Tibial nerve (tissue), 4 donors: Measurements from ENCODE around the gene RBP7. TPM values are rescaled to one million over a fixed set of nuclear protein-coding genes. Genes with fewer than 3 reads are reported as not detected.

Source experiments
- DNase-seq, 2 donors: peaks; one replicate each; pipeline ENCODE4 v3.0.0-alpha.2; 2019; ENCODE audit warnings: low spot score in 2 of 2
- H3K27ac ChIP-seq, 4 donors: fragments of 200-600 bp; sonication (generic) in 3 of 4; one replicate each; pipeline ENCODE4 v1.5.1; 2017 to 2019; ENCODE audit warnings: mild to moderate bottlenecking in 1 of 4
- H3K27me3 ChIP-seq, 2 donors: fragments of 200-600 bp; sonication (generic) in 1 of 2; one replicate each; pipeline versions ENCODE4 v1.5.1 to v1.6.0; 2017 to 2019
- H3K36me3 ChIP-seq, 3 donors: fragments of 200-600 bp; sonication (generic); one replicate each; pipeline ENCODE4 v1.5.1; 2018 to 2019
- H3K4me1 ChIP-seq, 4 donors: fragments of 200-600 bp; sonication (generic) in 3 of 4; one replicate each; pipeline ENCODE4 v1.5.1; 2017 to 2019
- H3K4me3 ChIP-seq, 4 donors: fragments of 200-600 bp; sonication (generic) in 3 of 4; one replicate each; pipeline ENCODE4 v1.5.1; 2017 to 2019; ENCODE audit warnings: mild to moderate bottlenecking in 1 of 4, moderate library complexity in 1 of 4
- H3K9me3 ChIP-seq, 4 donors: fragments of 200-600 bp; sonication (generic) in 3 of 4; one replicate each; pipeline ENCODE4 v1.5.1; 2017 to 2019
- EP300 ChIP-seq, 2 donors: sonication (generic); formaldehyde crosslinking; IDR thresholded peaks; one replicate each; pipeline ENCODE4 v1.6.1; 2017; ENCODE audit warnings: antibody characterized with exemption in 2 of 2, mild to moderate bottlenecking in 1 of 2
- POLR2A ChIP-seq, 2 donors: fragments of 450-650 bp; IDR thresholded peaks; one replicate each; pipeline ENCODE4 v1.6.1; 2017; ENCODE audit warnings: antibody characterized with exemption in 2 of 2, mild to moderate bottlenecking in 2 of 2, moderate library complexity in 2 of 2
- WGBS, 2 donors: methylation state at CpG; one replicate each; pipeline ENCODE4 v1.1.5; 2018; 5-methylcytosine and 5-hydroxymethylcytosine counted together
- total RNA-seq, 4 donors: library from RNA; depleted of rRNA; stranded (reverse); fragments of >200 nt; gene quantifications; one replicate each; pipeline ENCODE4 v1.1.0, GENCODE V29; 2016
- TF ChIP-seq, protein P1 (sequence below), 5 experiments: fragments of 200-600 bp in 3 of 5; fragments of 450-650 bp in 2 of 5; sonication (generic) in 3 of 5; IDR thresholded peaks; one replicate each; pipeline ENCODE4 v1.5.1; 2016 to 2019; ENCODE audit warnings: antibody characterized with exemption in 5 of 5, mild to moderate bottlenecking in 3 of 5, moderate library complexity in 2 of 5

RBP7 gene
- total RNA-seq, 4 donors from 2014 or later: 17.2 to 54.3 (median 33.7) TPM

GRCh38 chr1:9984253-9984652, 12.8 kb upstream of the RBP7 start:
- H3K27ac ChIP-seq: peak overlapping the region in 2 of 4 donors; percentile 22 to 62

GRCh38 chr1:9985001-9985400, 12.0 kb upstream of the RBP7 start:
- peaks cover 0 to 5% (median 0%) of the 10 kb centered on the region in 4 donors for H3K4me1 ChIP-seq
- H3K27me3 ChIP-seq: no peaks in the 10 kb centered on the region
- H3K9me3 ChIP-seq: no peaks in the 10 kb centered on the region
- no peak overlapping the region for H3K4me3 ChIP-seq
- TF ChIP-seq EP300 (IDR thresholded peaks at IDR 0.05): no peak
- TF ChIP-seq, protein P1, sequence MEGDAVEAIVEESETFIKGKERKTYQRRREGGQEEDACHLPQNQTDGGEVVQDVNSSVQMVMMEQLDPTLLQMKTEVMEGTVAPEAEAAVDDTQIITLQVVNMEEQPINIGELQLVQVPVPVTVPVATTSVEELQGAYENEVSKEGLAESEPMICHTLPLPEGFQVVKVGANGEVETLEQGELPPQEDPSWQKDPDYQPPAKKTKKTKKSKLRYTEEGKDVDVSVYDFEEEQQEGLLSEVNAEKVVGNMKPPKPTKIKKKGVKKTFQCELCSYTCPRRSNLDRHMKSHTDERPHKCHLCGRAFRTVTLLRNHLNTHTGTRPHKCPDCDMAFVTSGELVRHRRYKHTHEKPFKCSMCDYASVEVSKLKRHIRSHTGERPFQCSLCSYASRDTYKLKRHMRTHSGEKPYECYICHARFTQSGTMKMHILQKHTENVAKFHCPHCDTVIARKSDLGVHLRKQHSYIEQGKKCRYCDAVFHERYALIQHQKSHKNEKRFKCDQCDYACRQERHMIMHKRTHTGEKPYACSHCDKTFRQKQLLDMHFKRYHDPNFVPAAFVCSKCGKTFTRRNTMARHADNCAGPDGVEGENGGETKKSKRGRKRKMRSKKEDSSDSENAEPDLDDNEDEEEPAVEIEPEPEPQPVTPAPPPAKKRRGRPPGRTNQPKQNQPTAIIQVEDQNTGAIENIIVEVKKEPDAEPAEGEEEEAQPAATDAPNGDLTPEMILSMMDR (IDR thresholded peaks at IDR 0.05): no peak
- peaks cover 0 to 52% (median 0%) of the 10 kb centered on the region in 3 donors for H3K36me3 ChIP-seq
- DNase-seq: no peak
- WGBS, 2 donors: 45 to 57% methylated on average over 6 of the region's 6 CpGs
- peak overlapping the region in 2 of 4 donors; percentile 22 to 32 for H3K27ac ChIP-seq

More at GRCh38 chr1:9984253-9984652, 12.8 kb upstream of the RBP7 start:
- DNase-seq: no peak
- no peak overlapping the region for H3K4me3 ChIP-seq
- H3K27me3 ChIP-seq: no peaks in the 10 kb centered on the region
- peaks cover 0 to 59% (median 0%) of the 10 kb centered on the region in 3 donors for H3K36me3 ChIP-seq
- H3K4me1 ChIP-seq: peaks cover 0 to 5% (median 0%) of the 10 kb centered on the region in 4 donors
- WGBS, 2 donors: 54 to 57% methylated on average over 5 of the region's 5 CpGs
- TF ChIP-seq, protein P1 (IDR thresholded peaks at IDR 0.05): no peak
- no peak for TF ChIP-seq EP300 (IDR thresholded peaks at IDR 0.05)
- TF ChIP-seq POLR2A (IDR thresholded peaks at IDR 0.05): no peak
- no peaks in the 10 kb centered on the region for H3K9me3 ChIP-seq

- 86 to 88% methylated on average over 2 to 5 of the region's 5 CpGs for WGBS, 2 donors
- no peak for DNase-seq
- H3K27me3 ChIP-seq: no peaks in the 10 kb centered on the region
- H3K4me1 ChIP-seq: peaks cover 0 to 10% (median 0%) of the 10 kb centered on the region in 4 donors
- TF ChIP-seq, protein P1 (IDR thresholded peaks at IDR 0.05): no peak
- no peak for TF ChIP-seq EP300 (IDR thresholded peaks at IDR 0.05)
- TF ChIP-seq POLR2A (IDR thresholded peaks at IDR 0.05): no peak
- no peak overlapping the region for H3K4me3 ChIP-seq
- peaks cover 0 to 9% (median 0%) of the 10 kb centered on the region in 3 donors for H3K36me3 ChIP-seq
- peak overlapping the region in 1 of 4 donors; percentile 60 for H3K27ac ChIP-seq
- no peaks in the 10 kb centered on the region for H3K9me3 ChIP-seq
Observed at GRCh38 chr1:9989773-9990172, 7.3 kb upstream of the RBP7 start.

- Histone ChIP-seq H3K9me3 (no peaks in the 10 kb centered on the region), H3K4me1 (peaks cover 0 to 10% (median 0%) of the 10 kb centered on the region in 4 donors), H3K27me3 (no peaks in the 10 kb centered on the region), H3K4me3 (no peak overlapping the region), H3K36me3 (peaks cover 0 to 9% (median 0%) of the 10 kb centered on the region in 3 donors), H3K27ac (peak overlapping the region in 2 of 4 donors; percentile 32 to 60)
- TF ChIP-seq, protein P1 (IDR thresholded peaks at IDR 0.05): no peak
- TF ChIP-seq EP300 (IDR thresholded peaks at IDR 0.05): peak; percentile 15 to 30
- peak in 1 of 2 donors; percentile 37 for DNase-seq
- 27 to 41% methylated on average over 2 of the region's 2 CpGs for WGBS, 2 donors
Observed at GRCh38 chr1:9990944-9991343, 6.1 kb upstream of the RBP7 start.

GRCh38 chr1:9992910-9993309, 4.1 kb upstream of the RBP7 start:
- peak in 1 of 2 donors; percentile 21 for TF ChIP-seq EP300 (IDR thresholded peaks at IDR 0.05)
- TF ChIP-seq POLR2A (IDR thresholded peaks at IDR 0.05): no peak
- no peak for DNase-seq
- Histone ChIP-seq H3K9me3 (no peaks in the 10 kb centered on the region), H3K27me3 (peaks cover 0 to 7% of the 10 kb centered on the region in 2 donors), H3K4me1 (peaks cover 0 to 24% (median 6%) of the 10 kb centered on the region in 4 donors), H3K36me3 (no peaks in the 10 kb centered on the region), H3K27ac (peak overlapping the region in 1 of 4 donors; percentile 43), H3K4me3 (no peak overlapping the region)
- WGBS, 2 donors: 80 to 87% methylated on average over 5 of the region's 5 CpGs
